Thoracic aorta (tissue), 2 donors: Measurements from ENCODE around the gene ZMYND15. TPM values are rescaled to one million over a fixed set of nuclear protein-coding genes. Genes with fewer than 3 reads are reported as not detected.

Experiments used
- ATAC-seq: fragments of 150-250 bp; one replicate; pipeline ENCODE4 v1.8.0; 2017; ENCODE audit warnings: low read depth; ENCODE audit not compliant: insufficient number of reproducible peaks, low FRiP score
- DNase-seq: peaks from one replicate; pipeline ENCODE4 v3.0.0-alpha.2; 2020; ENCODE audit warnings: low spot score
- H3K27ac ChIP-seq, 2 donors: fragments of 200-600 bp; sonication (generic); 1 replicate in 1 of 2; 2 replicates in 1 of 2; pipeline ENCODE4 v1.5.1; 2016; ENCODE audit warnings: mild to moderate bottlenecking in 2 of 2, moderate library complexity in 2 of 2
- H3K27me3 ChIP-seq: fragments of 200-600 bp; sonication (generic); replicated peaks from 2 replicates; pipeline ENCODE4 v1.6.0; 2016; ENCODE audit warnings: mild to moderate bottlenecking; ENCODE audit not compliant: insufficient read depth
- H3K36me3 ChIP-seq: fragments of 200-600 bp; sonication (generic); one replicate; pipeline ENCODE4 v1.5.1; 2016
- H3K4me1 ChIP-seq, 2 donors: fragments of 200-600 bp; sonication (generic); 1 replicate in 1 of 2; 2 replicates in 1 of 2; pipeline versions ENCODE4 v1.5.1 to v1.6.0; 2016; ENCODE audit warnings: low read depth in 2 of 2, mild to moderate bottlenecking in 1 of 2; ENCODE audit not compliant: control insufficient read depth in 1 of 2
- H3K4me3 ChIP-seq: fragments of 200-600 bp; sonication (generic); 2 replicates; pipeline ENCODE4 v1.5.1; 2016; ENCODE audit warnings: mild to moderate bottlenecking
- H3K9me3 ChIP-seq: fragments of 200-600 bp; sonication (generic); 2 replicates; pipeline ENCODE4 v1.5.1; 2016
- total RNA-seq, 2 donors: library from RNA; depleted of rRNA; stranded (reverse); fragments of >200 nt; gene quantifications; one replicate each; pipeline versions ENCODE4 v1.1.0 to v1.2.3, GENCODE V29; 2016
- TF ChIP-seq, protein P1 (sequence below): fragments of 200-600 bp; sonication (generic); IDR thresholded peaks from one replicate; pipeline ENCODE4 v1.5.1; 2019; ENCODE audit warnings: antibody characterized with exemption

Gene ZMYND15
- total RNA-seq, 2 donors from 2014 or later, result 2.5 to 5.8 TPM

GRCh38 chr17:4721203-4722135 lies 18.2 kb upstream of the ZMYND15 start:
- Histone ChIP-seq H3K4me1 (peaks cover 0 to 7% of the 10 kb centered on the region in 2 donors), H3K27ac (no peak overlapping the region), H3K36me3 (peaks cover 5% of the 10 kb centered on the region), H3K4me3 (no peak overlapping the region), H3K9me3 (no peaks in the 10 kb centered on the region), H3K27me3 (no peaks in the 10 kb centered on the region)
- ATAC-seq (no peak), DNase-seq (no peak)
- TF ChIP-seq, protein P1, sequence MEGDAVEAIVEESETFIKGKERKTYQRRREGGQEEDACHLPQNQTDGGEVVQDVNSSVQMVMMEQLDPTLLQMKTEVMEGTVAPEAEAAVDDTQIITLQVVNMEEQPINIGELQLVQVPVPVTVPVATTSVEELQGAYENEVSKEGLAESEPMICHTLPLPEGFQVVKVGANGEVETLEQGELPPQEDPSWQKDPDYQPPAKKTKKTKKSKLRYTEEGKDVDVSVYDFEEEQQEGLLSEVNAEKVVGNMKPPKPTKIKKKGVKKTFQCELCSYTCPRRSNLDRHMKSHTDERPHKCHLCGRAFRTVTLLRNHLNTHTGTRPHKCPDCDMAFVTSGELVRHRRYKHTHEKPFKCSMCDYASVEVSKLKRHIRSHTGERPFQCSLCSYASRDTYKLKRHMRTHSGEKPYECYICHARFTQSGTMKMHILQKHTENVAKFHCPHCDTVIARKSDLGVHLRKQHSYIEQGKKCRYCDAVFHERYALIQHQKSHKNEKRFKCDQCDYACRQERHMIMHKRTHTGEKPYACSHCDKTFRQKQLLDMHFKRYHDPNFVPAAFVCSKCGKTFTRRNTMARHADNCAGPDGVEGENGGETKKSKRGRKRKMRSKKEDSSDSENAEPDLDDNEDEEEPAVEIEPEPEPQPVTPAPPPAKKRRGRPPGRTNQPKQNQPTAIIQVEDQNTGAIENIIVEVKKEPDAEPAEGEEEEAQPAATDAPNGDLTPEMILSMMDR, result no peak

- TF ChIP-seq, protein P1, result no peak
- DNase-seq, result no peak
- ATAC-seq, result no peak
- H3K4me3 ChIP-seq, result no peak overlapping the region
- H3K27ac ChIP-seq, result no peak overlapping the region
- no peaks in the 10 kb centered on the region for H3K27me3 ChIP-seq
- peaks cover 0 to 7% of the 10 kb centered on the region in 2 donors for H3K4me1 ChIP-seq
- no peaks in the 10 kb centered on the region for H3K9me3 ChIP-seq
- H3K36me3 ChIP-seq, result no peaks in the 10 kb centered on the region
Observed at GRCh38 chr17:4722678-4723240, 16.9 kb upstream of the ZMYND15 start.

DNA sequence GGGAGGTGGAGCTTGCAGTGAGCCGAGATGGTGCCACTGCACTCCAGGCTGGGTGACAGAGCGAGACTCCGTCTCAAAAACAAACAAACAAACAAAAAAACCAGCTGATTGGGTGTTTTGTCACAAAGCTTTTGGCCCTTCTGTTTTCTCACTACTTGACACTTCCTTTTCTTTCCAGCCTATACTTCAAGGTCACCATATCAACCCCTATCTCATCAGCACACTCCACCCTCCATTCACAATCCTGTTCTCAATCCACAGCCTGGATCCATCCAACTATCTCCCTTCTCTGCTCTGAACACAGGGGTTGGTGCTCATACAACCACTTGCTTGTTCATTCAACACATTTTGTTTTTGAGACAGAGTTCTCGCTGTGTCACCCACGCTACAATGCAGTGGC lies 15.0 kb upstream of the ZMYND15 start:
- Histone ChIP-seq H3K36me3 (no peaks in the 10 kb centered on the region), H3K27me3 (no peaks in the 10 kb centered on the region), H3K9me3 (no peaks in the 10 kb centered on the region), H3K27ac (no peak overlapping the region), H3K4me3 (no peak overlapping the region), H3K4me1 (peaks cover 0 to 7% of the 10 kb centered on the region in 2 donors)
- no peak for DNase-seq
- TF ChIP-seq, protein P1, result no peak
- no peak for ATAC-seq

GRCh38 chr17:4725646-4726310 lies 13.9 kb upstream of the ZMYND15 start:
- Histone ChIP-seq H3K4me3 (no peak overlapping the region), H3K36me3 (no peaks in the 10 kb centered on the region), H3K4me1 (peaks cover 0 to 14% of the 10 kb centered on the region in 2 donors), H3K9me3 (no peaks in the 10 kb centered on the region), H3K27me3 (no peaks in the 10 kb centered on the region), H3K27ac (no peak overlapping the region)
- DNase-seq, result no peak
- TF ChIP-seq, protein P1, result no peak
- ATAC-seq, result no peak

DNA sequence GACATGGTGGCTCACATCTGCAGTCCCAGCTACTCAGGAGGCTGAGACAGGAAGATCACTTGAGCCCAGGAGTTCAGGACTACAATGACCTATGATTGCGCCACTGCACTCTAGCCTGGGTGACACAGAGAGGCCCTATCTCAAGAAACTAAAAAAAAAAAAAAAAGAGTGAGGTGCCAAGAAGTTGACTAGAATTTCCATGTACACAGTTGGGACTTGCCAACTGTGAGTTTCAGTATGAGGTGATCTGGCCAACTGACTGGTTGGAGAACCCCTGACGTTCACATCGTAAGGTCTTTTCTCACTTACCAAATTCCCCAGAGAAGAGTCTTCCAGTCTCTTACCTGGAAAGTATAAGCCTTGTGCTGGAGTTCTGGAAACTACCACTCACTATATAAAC lies 11.5 kb upstream of the ZMYND15 start:
- DNase-seq (no peak), ATAC-seq (no peak)
- no peaks in the 10 kb centered on the region for H3K9me3 ChIP-seq
- peaks cover 0 to 14% of the 10 kb centered on the region in 2 donors for H3K4me1 ChIP-seq
- H3K27ac ChIP-seq, result no peak overlapping the region
- H3K27me3 ChIP-seq, result no peaks in the 10 kb centered on the region
- H3K4me3 ChIP-seq, result no peak overlapping the region
- H3K36me3 ChIP-seq, result no peaks in the 10 kb centered on the region
- TF ChIP-seq, protein P1, result no peak
